ENCODE data around the gene TSPEAR. TPM values are rescaled to one million over a fixed set of nuclear protein-coding genes. Genes with fewer than 3 reads are reported as not detected.

Gene TSPEAR
- polyA plus RNA-seq, 4 donors = 0.09 to 0.53 (median 0.27) TPM; not detected in 1

GRCh38 chr21:44478124-44478800 lies 233.1 kb downstream of the TSPEAR start:
- Histone ChIP-seq H3K27ac (ENCODE audit: low read depth in 1 of 3, low read length in 2 of 3) (no peak overlapping the region), H3K9me3 (ENCODE audit: control insufficient read depth in 2 of 2, insufficient read depth in 1 of 2, low read depth in 1 of 2, low read length in 1 of 2) (no peaks in the 10 kb centered on the region), H3K27me3 (ENCODE audit: control insufficient read depth in 3 of 3, insufficient read depth in 3 of 3, low read length in 3 of 3) (no peaks in the 10 kb centered on the region), H3K4me1 (ENCODE audit: control insufficient read depth in 3 of 3, insufficient read depth in 2 of 3, low read depth in 1 of 3, low read length in 2 of 3) (peaks cover 0 to 7% (median 0%) of the 10 kb centered on the region in 3 donors), H3K36me3 (ENCODE audit: control insufficient read depth in 3 of 3, insufficient read depth in 2 of 3, low read depth in 1 of 3, low read length in 3 of 3) (peaks cover 0 to 4% (median 0%) of the 10 kb centered on the region in 3 donors), H3K4me3 (ENCODE audit: low read depth in 1 of 3, low read length in 3 of 3) (no peak overlapping the region)
- FAIRE-seq (no peak), DNase-seq (peak in 1 of 2 donors; percentile 30)
- WGBS, 3 donors = 14 to 54% (median 38%) methylated on average over 16 of the region's 16 CpGs

GRCh38 chr21:44477712-44478111 lies 233.7 kb downstream of the TSPEAR start:
- no peak for FAIRE-seq
- 13 to 49% (median 20%) methylated on average over 7 of the region's 7 CpGs for WGBS, 3 donors
- Histone ChIP-seq H3K4me1 (ENCODE audit: control insufficient read depth in 3 of 3, insufficient read depth in 2 of 3, low read depth in 1 of 3, low read length in 2 of 3) (peaks cover 0 to 7% (median 0%) of the 10 kb centered on the region in 3 donors), H3K9me3 (ENCODE audit: control insufficient read depth in 2 of 2, insufficient read depth in 1 of 2, low read depth in 1 of 2, low read length in 1 of 2) (no peaks in the 10 kb centered on the region), H3K27ac (ENCODE audit: low read depth in 1 of 3, low read length in 2 of 3) (no peak overlapping the region), H3K4me3 (ENCODE audit: low read depth in 1 of 3, low read length in 3 of 3) (no peak overlapping the region), H3K27me3 (ENCODE audit: control insufficient read depth in 3 of 3, insufficient read depth in 3 of 3, low read length in 3 of 3) (no peaks in the 10 kb centered on the region), H3K36me3 (ENCODE audit: control insufficient read depth in 3 of 3, insufficient read depth in 2 of 3, low read depth in 1 of 3, low read length in 3 of 3) (peaks cover 0 to 4% (median 0%) of the 10 kb centered on the region in 3 donors)
- no peak for DNase-seq

GRCh38 chr21:44477131-44477530 lies 234.2 kb downstream of the TSPEAR start:
- peaks cover 0 to 4% (median 0%) of the 10 kb centered on the region in 3 donors for H3K36me3 ChIP-seq (ENCODE audit: control insufficient read depth in 3 of 3, insufficient read depth in 2 of 3, low read depth in 1 of 3, low read length in 3 of 3)
- DNase-seq = no peak
- 44 to 68% (median 62%) methylated on average over 8 of the region's 8 CpGs for WGBS, 3 donors
- no peaks in the 10 kb centered on the region for H3K27me3 ChIP-seq (ENCODE audit: control insufficient read depth in 3 of 3, insufficient read depth in 3 of 3, low read length in 3 of 3)
- no peak overlapping the region for H3K27ac ChIP-seq (ENCODE audit: low read depth in 1 of 3, low read length in 2 of 3)
- FAIRE-seq = no peak
- peaks cover 0 to 3% (median 0%) of the 10 kb centered on the region in 3 donors for H3K4me1 ChIP-seq (ENCODE audit: control insufficient read depth in 3 of 3, insufficient read depth in 2 of 3, low read depth in 1 of 3, low read length in 2 of 3)
- no peaks in the 10 kb centered on the region for H3K9me3 ChIP-seq (ENCODE audit: control insufficient read depth in 2 of 2, insufficient read depth in 1 of 2, low read depth in 1 of 2, low read length in 1 of 2)
- H3K4me3 ChIP-seq (ENCODE audit: low read depth in 1 of 3, low read length in 3 of 3) = no peak overlapping the region

GRCh38 chr21:44475266-44475845 lies 236.0 kb downstream of the TSPEAR start:
- WGBS, 3 donors = 83 to 87% (median 85%) methylated on average over 17 of the region's 17 CpGs

GRCh38 chr21:44473915-44474555 lies 237.3 kb downstream of the TSPEAR start:
- no peak for FAIRE-seq
- Histone ChIP-seq H3K4me3 (ENCODE audit: low read depth in 1 of 3, low read length in 3 of 3) (no peak overlapping the region), H3K9me3 (ENCODE audit: control insufficient read depth in 2 of 2, insufficient read depth in 1 of 2, low read depth in 1 of 2, low read length in 1 of 2) (no peaks in the 10 kb centered on the region), H3K36me3 (ENCODE audit: control insufficient read depth in 3 of 3, insufficient read depth in 2 of 3, low read depth in 1 of 3, low read length in 3 of 3) (peaks cover 0 to 4% (median 0%) of the 10 kb centered on the region in 3 donors), H3K4me1 (ENCODE audit: control insufficient read depth in 3 of 3, insufficient read depth in 2 of 3, low read depth in 1 of 3, low read length in 2 of 3) (no peaks in the 10 kb centered on the region), H3K27me3 (ENCODE audit: control insufficient read depth in 3 of 3, insufficient read depth in 3 of 3, low read length in 3 of 3) (no peaks in the 10 kb centered on the region), H3K27ac (ENCODE audit: low read depth in 1 of 3, low read length in 2 of 3) (no peak overlapping the region)
- WGBS, 3 donors = 83 to 90% (median 85%) methylated on average over 19 of the region's 19 CpGs
- DNase-seq = no peak

More at GRCh38 chr21:44475266-44475845, 236.0 kb downstream of the TSPEAR start:
- Histone ChIP-seq H3K27me3 (ENCODE audit: control insufficient read depth in 3 of 3, insufficient read depth in 3 of 3, low read length in 3 of 3) (no peaks in the 10 kb centered on the region), H3K4me1 (ENCODE audit: control insufficient read depth in 3 of 3, insufficient read depth in 2 of 3, low read depth in 1 of 3, low read length in 2 of 3) (no peaks in the 10 kb centered on the region), H3K4me3 (ENCODE audit: low read depth in 1 of 3, low read length in 3 of 3) (no peak overlapping the region), H3K27ac (ENCODE audit: low read depth in 1 of 3, low read length in 2 of 3) (no peak overlapping the region), H3K36me3 (ENCODE audit: control insufficient read depth in 3 of 3, insufficient read depth in 2 of 3, low read depth in 1 of 3, low read length in 3 of 3) (peaks cover 0 to 4% (median 0%) of the 10 kb centered on the region in 3 donors), H3K9me3 (ENCODE audit: control insufficient read depth in 2 of 2, insufficient read depth in 1 of 2, low read depth in 1 of 2, low read length in 1 of 2) (no peaks in the 10 kb centered on the region)
- no peak for FAIRE-seq
- DNase-seq = no peak

- H3K9me3 ChIP-seq (ENCODE audit: control insufficient read depth in 2 of 2, insufficient read depth in 1 of 2, low read depth in 1 of 2, low read length in 1 of 2) = no peaks in the 10 kb centered on the region
- no peaks in the 10 kb centered on the region for H3K4me1 ChIP-seq (ENCODE audit: control insufficient read depth in 3 of 3, insufficient read depth in 2 of 3, low read depth in 1 of 3, low read length in 2 of 3)
- WGBS, 3 donors = 88 to 91% (median 90%) methylated on average over 6 of the region's 6 CpGs
- H3K27ac ChIP-seq (ENCODE audit: low read depth in 1 of 3, low read length in 2 of 3) = no peak overlapping the region
- DNase-seq (no peak), FAIRE-seq (no peak)
- H3K27me3 ChIP-seq (ENCODE audit: control insufficient read depth in 3 of 3, insufficient read depth in 3 of 3, low read length in 3 of 3) = no peaks in the 10 kb centered on the region
- H3K4me3 ChIP-seq (ENCODE audit: low read depth in 1 of 3, low read length in 3 of 3) = no peak overlapping the region
- no peaks in the 10 kb centered on the region for H3K36me3 ChIP-seq (ENCODE audit: control insufficient read depth in 3 of 3, insufficient read depth in 2 of 3, low read depth in 1 of 3, low read length in 3 of 3)
Measured at GRCh38 chr21:44471996-44472395, 239.4 kb downstream of the TSPEAR start.

- Histone ChIP-seq H3K27me3 (ENCODE audit: control insufficient read depth in 3 of 3, insufficient read depth in 3 of 3, low read length in 3 of 3) (no peaks in the 10 kb centered on the region), H3K36me3 (ENCODE audit: control insufficient read depth in 3 of 3, insufficient read depth in 2 of 3, low read depth in 1 of 3, low read length in 3 of 3) (no peaks in the 10 kb centered on the region), H3K4me3 (ENCODE audit: low read depth in 1 of 3, low read length in 3 of 3) (no peak overlapping the region), H3K4me1 (ENCODE audit: control insufficient read depth in 3 of 3, insufficient read depth in 2 of 3, low read depth in 1 of 3, low read length in 2 of 3) (no peaks in the 10 kb centered on the region), H3K27ac (ENCODE audit: low read depth in 1 of 3, low read length in 2 of 3) (no peak overlapping the region), H3K9me3 (ENCODE audit: control insufficient read depth in 2 of 2, insufficient read depth in 1 of 2, low read depth in 1 of 2, low read length in 1 of 2) (no peaks in the 10 kb centered on the region)
- no peak for DNase-seq
- FAIRE-seq = no peak
Measured at GRCh38 chr21:44471341-44471740, 240.0 kb downstream of the TSPEAR start.

- Histone ChIP-seq H3K36me3 (ENCODE audit: control insufficient read depth in 3 of 3, insufficient read depth in 2 of 3, low read depth in 1 of 3, low read length in 3 of 3) (no peaks in the 10 kb centered on the region), H3K9me3 (ENCODE audit: control insufficient read depth in 2 of 2, insufficient read depth in 1 of 2, low read depth in 1 of 2, low read length in 1 of 2) (no peaks in the 10 kb centered on the region), H3K4me3 (ENCODE audit: low read depth in 1 of 3, low read length in 3 of 3) (no peak overlapping the region), H3K27me3 (ENCODE audit: control insufficient read depth in 3 of 3, insufficient read depth in 3 of 3, low read length in 3 of 3) (no peaks in the 10 kb centered on the region), H3K27ac (ENCODE audit: low read depth in 1 of 3, low read length in 2 of 3) (no peak overlapping the region), H3K4me1 (ENCODE audit: control insufficient read depth in 3 of 3, insufficient read depth in 2 of 3, low read depth in 1 of 3, low read length in 2 of 3) (no peaks in the 10 kb centered on the region)
- DNase-seq = no peak
- FAIRE-seq = no peak
- WGBS, 3 donors = 89 to 94% (median 92%) methylated on average over 15 of the region's 15 CpGs
Measured at GRCh38 chr21:44467859-44468195, 243.5 kb downstream of the TSPEAR start.
